RCC 7860 (cell line): ENCODE measurements around the gene EPSTI1.

ENCODE experiments used
- DNase-seq: peaks from one replicate; pipeline ENCODE4 v3.0.0-alpha.2; 2015; ENCODE audit warnings: low spot score
- FAIRE-seq: peaks from 2 replicates; lab custom pipeline; 2012; peaks lifted over from hg19 to GRCh38; lab: Jason Lieb, UNC

Gene EPSTI1

DNA sequence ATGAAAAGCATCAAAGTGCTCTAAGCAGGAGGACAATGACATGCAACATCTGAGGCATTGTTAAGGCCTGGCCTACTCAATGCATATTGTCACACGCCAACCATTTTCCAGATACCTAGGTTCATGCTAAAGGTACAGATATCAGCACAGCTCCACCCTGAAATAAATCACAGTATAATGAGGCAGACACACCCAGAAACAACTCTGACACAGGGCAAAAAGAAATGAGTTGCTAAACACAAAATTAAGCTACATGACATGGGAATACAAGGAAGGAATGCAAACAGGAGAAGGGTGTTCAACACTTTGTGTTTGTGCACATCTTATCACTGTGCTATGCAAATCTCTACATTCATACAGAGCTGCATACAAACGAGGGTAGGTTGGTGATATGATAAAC, 86.5 kb downstream of the EPSTI1 start:
- no peak for DNase-seq
- FAIRE-seq = no peak

DNA sequence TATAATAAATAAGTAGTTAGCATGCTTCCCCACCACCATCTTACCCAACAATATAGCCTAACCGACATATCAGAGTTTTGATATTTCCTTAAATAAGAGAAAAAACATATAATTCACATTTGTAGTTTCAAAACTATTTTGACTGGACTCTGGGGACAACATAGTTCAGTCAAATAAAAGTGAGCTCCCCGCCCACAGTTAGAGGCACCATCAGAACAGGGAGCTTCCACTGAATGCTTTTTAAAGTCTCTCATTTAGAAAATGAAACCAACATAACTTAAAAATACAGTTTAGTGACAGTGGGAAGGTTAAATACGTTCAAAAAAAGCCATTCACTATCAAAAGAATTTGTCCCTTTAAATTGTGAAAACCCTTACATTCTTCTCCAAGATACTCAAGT, 92.8 kb downstream of the EPSTI1 start:
- FAIRE-seq = no peak
- DNase-seq = no peak

GRCh38 chr13:42895776-42896175, 96.3 kb downstream of the EPSTI1 start:
- no peak for DNase-seq
- FAIRE-seq = no peak

- DNase-seq (no peak), FAIRE-seq (no peak)
These were observed 97.2 kb downstream of the EPSTI1 start for GRCh38 chr13:42894765-42895243.

GRCh38 chr13:42893214-42893671, 98.8 kb downstream of the EPSTI1 start:
- DNase-seq (no peak), FAIRE-seq (no peak)

- FAIRE-seq (no peak), DNase-seq (no peak)
These were observed 99.3 kb downstream of the EPSTI1 start for GRCh38 chr13:42892760-42893159.

DNA sequence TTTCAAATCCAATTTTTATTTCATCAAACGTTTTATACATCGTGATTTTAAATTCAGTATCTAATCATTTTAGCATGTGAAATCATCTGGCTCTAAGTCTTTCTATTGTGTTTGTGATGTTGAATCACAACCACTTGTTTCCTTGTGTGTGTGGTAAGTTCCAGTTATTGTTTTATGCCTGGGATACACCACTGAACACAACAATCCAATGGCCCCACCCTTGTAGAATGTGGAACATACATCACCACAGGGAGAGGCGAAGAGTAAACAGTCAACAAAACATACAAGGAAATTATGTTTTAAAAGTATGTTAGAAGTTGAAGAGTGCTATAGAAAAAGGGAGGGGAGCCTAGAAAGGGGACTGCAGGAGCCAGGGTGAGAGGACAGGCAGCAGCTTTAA, 100.5 kb downstream of the EPSTI1 start:
- DNase-seq = no peak
- FAIRE-seq = no peak

DNA sequence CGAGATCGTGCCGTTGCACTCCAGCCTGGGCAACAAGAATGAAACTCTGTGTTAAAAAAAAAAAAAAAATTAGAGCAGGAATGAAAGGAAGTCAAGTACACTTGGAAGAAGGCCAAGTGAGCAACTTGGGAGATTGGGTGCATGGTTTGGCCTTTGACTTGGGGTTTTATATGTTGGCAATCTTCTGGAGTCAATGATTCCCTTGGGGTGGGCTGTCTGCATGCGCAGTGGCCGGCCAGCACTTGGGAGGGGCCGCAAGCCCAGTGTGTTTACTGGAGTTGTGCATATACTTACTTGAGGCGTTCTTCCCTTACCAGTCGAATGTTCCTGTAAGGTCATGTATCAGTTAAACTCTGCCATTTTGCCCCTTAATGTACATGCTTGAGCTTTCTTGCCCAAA, 106.7 kb downstream of the EPSTI1 start:
- DNase-seq (no peak), FAIRE-seq (no peak)

- DNase-seq (no peak), FAIRE-seq (no peak)
These were observed 108.1 kb downstream of the EPSTI1 start for GRCh38 chr13:42883771-42884467.

DNA sequence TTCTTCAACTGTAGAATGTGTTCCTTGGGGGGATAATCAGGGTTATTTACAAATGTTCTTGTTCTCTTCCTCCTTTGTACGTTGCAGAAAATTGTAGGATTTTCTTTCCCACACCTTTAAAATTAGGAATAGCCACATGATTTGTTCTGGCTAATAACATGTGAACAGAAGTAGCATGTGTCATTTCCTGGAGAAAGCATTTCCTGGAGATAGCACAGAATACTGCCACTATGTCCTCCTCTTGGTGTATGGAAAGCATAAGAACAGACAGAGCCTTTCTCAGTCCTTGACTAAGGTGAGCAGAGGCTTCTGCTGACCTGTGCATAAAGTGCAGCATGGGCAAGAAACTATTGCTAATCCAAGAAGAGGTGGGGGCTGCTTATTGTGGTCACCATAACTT, 108.9 kb downstream of the EPSTI1 start:
- DNase-seq = no peak
- no peak for FAIRE-seq

DNA sequence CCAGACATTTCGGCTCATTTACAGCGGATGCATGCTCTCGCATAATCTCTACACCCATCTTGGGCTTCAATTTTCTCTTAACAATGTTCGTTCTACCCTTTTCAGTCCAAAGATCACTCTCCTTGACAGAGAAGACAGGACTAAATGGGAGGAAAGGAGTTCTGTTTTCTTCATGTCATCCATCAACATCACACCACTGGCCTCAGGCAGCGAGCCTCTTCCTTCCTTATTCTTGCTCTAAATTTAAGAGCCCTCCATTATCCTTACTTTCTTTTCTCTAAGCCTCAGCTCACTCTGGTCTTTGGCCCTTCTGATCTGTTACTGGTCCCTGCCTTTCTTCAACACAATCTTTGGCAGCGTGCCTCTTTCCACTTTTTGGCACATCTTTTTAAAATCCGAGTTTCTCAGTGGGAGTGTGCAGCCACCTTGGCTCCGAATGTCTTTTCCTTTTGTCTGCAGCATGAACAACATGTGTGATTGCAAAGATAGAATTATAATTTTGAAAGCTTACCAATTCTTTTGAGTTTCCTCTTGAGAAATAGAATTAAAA, 111.9 kb downstream of the EPSTI1 start:
- DNase-seq (no peak), FAIRE-seq (no peak)

DNA sequence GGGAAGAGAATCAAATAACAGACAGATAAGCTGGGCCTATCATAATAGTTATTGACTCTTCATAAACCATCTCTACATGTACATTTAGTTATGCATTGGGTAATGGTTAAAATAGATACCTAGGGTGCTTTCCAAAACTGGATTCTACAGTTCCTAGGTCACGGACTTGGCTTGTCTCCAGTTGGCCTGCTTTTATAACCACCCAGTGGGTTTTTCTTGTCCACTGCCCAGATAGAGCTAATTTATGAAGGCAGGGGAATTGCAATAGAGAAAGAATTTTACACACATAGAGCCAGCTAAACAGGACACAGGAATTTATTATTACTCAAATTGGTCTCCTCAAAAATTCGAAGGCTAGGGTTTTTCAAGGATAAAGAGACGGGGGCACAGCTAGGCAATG, 113.3 kb downstream of the EPSTI1 start:
- FAIRE-seq (no peak), DNase-seq (no peak)

- DNase-seq (no peak), FAIRE-seq (no peak)
These were observed 115.0 kb downstream of the EPSTI1 start for GRCh38 chr13:42876887-42877545.

DNA sequence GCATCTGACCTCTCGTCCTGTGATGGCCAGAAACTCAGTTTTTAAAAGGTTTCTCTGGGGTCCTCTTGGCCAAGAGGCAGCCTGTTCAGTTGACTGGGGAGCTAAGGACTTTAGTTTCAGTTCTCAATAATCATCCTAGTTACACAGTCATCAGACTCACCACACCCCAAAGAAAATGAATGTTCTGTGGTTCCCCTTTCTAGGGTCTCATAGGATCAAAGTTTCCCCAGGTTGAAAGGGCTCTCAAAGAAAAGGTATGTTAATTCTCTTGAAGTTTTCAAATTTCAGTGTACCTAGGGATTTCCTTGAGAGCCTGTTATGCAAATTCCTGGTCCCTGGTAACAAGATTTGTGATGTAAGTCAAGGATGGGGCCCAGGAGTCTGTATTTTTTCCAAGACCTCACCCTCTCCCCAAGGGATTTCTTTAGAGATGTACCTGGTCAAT, 115.7 kb downstream of the EPSTI1 start:
- DNase-seq (no peak), FAIRE-seq (no peak)

- FAIRE-seq (no peak), DNase-seq (no peak)
These were observed 116.4 kb downstream of the EPSTI1 start for GRCh38 chr13:42875475-42876269.

- DNase-seq (no peak), FAIRE-seq (no peak)
These were observed 117.8 kb downstream of the EPSTI1 start for GRCh38 chr13:42874221-42874620.

GRCh38 chr13:42873081-42873480, 119.0 kb downstream of the EPSTI1 start:
- no peak for FAIRE-seq

GRCh38 chr13:42867232-42867631, 124.8 kb downstream of the EPSTI1 start:
- FAIRE-seq = no peak

More at GRCh38 chr13:42873081-42873480, 119.0 kb downstream of the EPSTI1 start:
- no peak for DNase-seq

DNA sequence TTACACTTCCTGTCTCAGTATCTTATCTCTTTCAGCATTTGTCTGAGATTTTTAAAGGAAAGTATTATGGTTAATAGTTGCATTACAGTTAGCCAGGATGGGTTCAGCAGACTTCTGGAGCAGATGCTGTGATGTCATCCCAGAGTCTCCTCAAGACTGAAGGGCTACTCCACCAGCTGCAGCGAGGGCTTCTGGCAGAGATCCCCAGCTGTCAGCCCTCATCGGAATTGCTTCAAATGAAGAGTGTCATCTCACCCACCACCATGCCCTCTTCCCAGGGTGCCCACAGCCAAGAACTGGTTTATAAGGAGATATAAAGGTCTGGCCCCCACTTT, 126.3 kb downstream of the EPSTI1 start:
- DNase-seq (no peak), FAIRE-seq (no peak)

More at GRCh38 chr13:42867232-42867631, 124.8 kb downstream of the EPSTI1 start:
- DNase-seq = no peak

DNA sequence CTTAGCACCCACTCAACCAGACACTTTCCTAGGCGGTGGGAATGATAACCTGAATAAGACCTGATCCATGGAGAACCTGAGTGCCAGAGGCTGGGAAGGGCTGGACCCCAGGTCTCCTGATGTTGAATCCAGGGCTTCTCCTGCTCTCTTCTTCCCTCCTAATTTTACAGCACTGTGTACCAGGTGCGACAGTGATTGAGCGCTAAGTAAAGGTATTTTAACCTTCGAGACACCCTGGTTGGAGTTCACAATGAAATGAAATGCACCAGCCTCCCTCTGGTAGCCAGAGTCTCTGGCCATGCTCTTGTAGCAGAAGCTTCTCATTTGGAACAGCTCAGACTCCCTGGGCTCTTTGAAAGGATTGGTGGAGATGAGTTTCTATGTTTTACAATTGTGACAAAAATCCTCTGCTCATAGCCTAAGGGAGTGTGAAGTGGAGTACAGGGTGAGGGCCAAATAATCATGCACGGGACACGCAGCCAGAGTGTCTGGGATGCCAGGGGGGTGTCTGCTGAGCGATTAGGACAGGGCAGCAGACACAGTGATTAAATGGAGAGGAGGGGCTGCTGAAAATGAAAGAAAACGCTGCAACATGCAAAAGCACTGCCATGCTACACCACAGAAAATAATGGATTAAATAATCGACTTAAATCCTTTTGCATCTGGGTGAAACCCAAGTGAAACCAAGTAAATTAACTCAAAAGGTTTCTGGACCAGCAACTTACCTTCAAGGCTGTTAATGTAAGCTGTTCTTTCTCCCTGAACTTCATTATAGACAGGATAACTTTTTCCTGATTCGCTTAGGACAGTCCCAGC, 126.9 kb downstream of the EPSTI1 start:
- DNase-seq (no peak), FAIRE-seq (no peak)
